Lung (tissue), 12 donors: ENCODE results near the gene TTC7B. TPM values are rescaled to one million over a fixed set of nuclear protein-coding genes. Genes with fewer than 3 reads are reported as not detected.

Experiments used
- ATAC-seq: fragments of 200-7000 bp; cut with Tn5 transposase; one replicate; pipeline ENCODE4 v1.9.1; 2020; ENCODE audit warnings: moderate number of reproducible peaks; ENCODE audit not compliant: insufficient read depth, low FRiP score
- DNase-seq, 3 donors: peaks; one replicate each; pipeline ENCODE4 v3.0.0-alpha.2; 2013 to 2017
- H3K27ac ChIP-seq, 2 donors: one replicate each; pipeline ENCODE4 v1.5.1; 2013; ENCODE audit warnings: mild to moderate bottlenecking in 2 of 2, moderate library complexity in 2 of 2, control low read depth in 1 of 2, inconsistent platforms in 1 of 2, low read depth in 1 of 2, low read length in 1 of 2
- H3K27me3 ChIP-seq, 3 donors: one replicate each; pipeline ENCODE4 v1.5.1; 2013; ENCODE audit warnings: low read length in 2 of 3; ENCODE audit not compliant: control insufficient read depth in 3 of 3, insufficient read depth in 3 of 3
- H3K36me3 ChIP-seq, 4 donors: one replicate each; pipeline ENCODE4 v1.5.1; 2013; ENCODE audit warnings: low read length in 4 of 4, mild to moderate bottlenecking in 1 of 4, moderate library complexity in 1 of 4; ENCODE audit not compliant: control insufficient read depth in 4 of 4, insufficient read depth in 4 of 4
- H3K4me1 ChIP-seq, 5 donors: one replicate each; pipeline ENCODE4 v1.5.1; 2013; ENCODE audit warnings: low read length in 5 of 5, mild to moderate bottlenecking in 2 of 5, moderate library complexity in 1 of 5; ENCODE audit not compliant: control insufficient read depth in 5 of 5, insufficient read depth in 5 of 5
- H3K4me3 ChIP-seq: one replicate; pipeline ENCODE4 v1.5.1; 2013; ENCODE audit warnings: mild to moderate bottlenecking, control low read depth, moderate library complexity
- H3K9ac ChIP-seq, 2 donors: one replicate each; pipeline ENCODE4 v1.5.1; 2013; ENCODE audit warnings: low read length in 2 of 2, control low read depth in 1 of 2; ENCODE audit not compliant: insufficient read depth in 1 of 2
- H3K9me3 ChIP-seq, 4 donors: one replicate each; pipeline ENCODE4 v1.5.1; 2013; ENCODE audit warnings: low read length in 3 of 4, mild to moderate bottlenecking in 1 of 4, moderate library complexity in 1 of 4; ENCODE audit not compliant: control insufficient read depth in 4 of 4, insufficient read depth in 3 of 4
- CTCF ChIP-seq: IDR thresholded peaks from 2 replicates; pipeline ENCODE4 v1.5.1; 2012; ENCODE audit warnings: mild to moderate bottlenecking; ENCODE audit errors: control extremely low read depth, extremely low read depth
- whole genome bisulfite sequencing, 2 donors: extraction: QIAGEN DNeasy Blood & Tissue Kit; methylation state at CpG; one replicate each; pipeline ENCODE4 v1.1.7; 2013; 5-methylcytosine and 5-hydroxymethylcytosine counted together
- polyA plus RNA-seq, 2 donors: library from polyadenylated mRNA; stranded (reverse); fragments of 200-250 nt; gene quantifications; one replicate each; pipeline ENCODE4 v1.2.1, GENCODE V29; 2013
- total RNA-seq, 2 donors: library from RNA; depleted of rRNA in 1 of 2; stranded (reverse); fragments of >200 nt in 1 of 2; gene quantifications; one replicate each; pipeline ENCODE4 v1.2.1, GENCODE V29; 2014 to 2021
- donor health status: control.
- donor health status: control.
- donor health status: Bipolar disorder and iron deficiency.
- donor health status: healthy.
- donor health status: DM: yes; HTN: yes; CAD: no.

TTC7B gene
- total and polyA plus RNA-seq, 4 donors, result 11.0 to 39.6 (median 23.0) TPM

- DNase-seq, result no peak
- Histone ChIP-seq H3K36me3 (no peaks in the 10 kb centered on the region), H3K4me1 (peaks cover 0 to 10% (median 2%) of the 10 kb centered on the region in 5 donors), H3K27ac (peak overlapping the region in 1 of 2 donors; percentile 79), H3K27me3 (no peaks in the 10 kb centered on the region), H3K9ac (no peak overlapping the region), H3K4me3 (no peak overlapping the region), H3K9me3 (no peaks in the 10 kb centered on the region)
- 75 to 87% methylated on average over 3 of the region's 3 CpGs for whole genome bisulfite sequencing, 2 donors
- no peak for TF ChIP-seq CTCF
- ATAC-seq, result no peak
Observed at GRCh38 chr14:90757452-90757851, 58.8 kb downstream of the TTC7B start.

- ATAC-seq (no peak), DNase-seq (no peak)
- H3K4me1 ChIP-seq, result peaks cover 0 to 10% (median 2%) of the 10 kb centered on the region in 5 donors
- WGBS, 2 donors, result 92 to 94% methylated on average over 10 of the region's 10 CpGs
- no peak overlapping the region for H3K9ac ChIP-seq
- H3K27ac ChIP-seq, result no peak overlapping the region
- H3K27me3 ChIP-seq, result no peaks in the 10 kb centered on the region
- no peaks in the 10 kb centered on the region for H3K36me3 ChIP-seq
- no peak overlapping the region for H3K4me3 ChIP-seq
- no peak for TF ChIP-seq CTCF
- H3K9me3 ChIP-seq, result no peaks in the 10 kb centered on the region
Observed at GRCh38 chr14:90756755-90757345, 59.4 kb downstream of the TTC7B start.

GRCh38 chr14:90755661-90756304, 60.4 kb downstream of the TTC7B start:
- no peak for TF ChIP-seq CTCF
- Histone ChIP-seq H3K9ac (no peak overlapping the region), H3K9me3 (no peaks in the 10 kb centered on the region), H3K27ac (no peak overlapping the region), H3K4me3 (no peak overlapping the region), H3K27me3 (no peaks in the 10 kb centered on the region), H3K36me3 (no peaks in the 10 kb centered on the region), H3K4me1 (peaks cover 0 to 10% (median 2%) of the 10 kb centered on the region in 5 donors)
- DNase-seq (peak in 1 of 3 donors; percentile 8), ATAC-seq (no peak)
- 83% methylated on average over 4 of the region's 4 CpGs for WGBS, 2 donors
